Activated B cell treated with CpG ODN at 0.5 μM for 24 hours (primary cell): ENCODE data around the gene ANKRD39. TPM values are rescaled to one million over a fixed set of nuclear protein-coding genes. Genes with fewer than 3 reads are reported as not detected.

ENCODE experiments used
- ATAC-seq: fragments of 200-7000 bp; cut with Tn5 transposase; one replicate; pipeline ENCODE4 v1.10.0; 2021; ENCODE audit warnings: low read depth, mild to moderate bottlenecking, moderate library complexity
- CTCF ChIA-PET: fragments of 350-600 bp; sonication (Branson Sonifier 250); formaldehyde crosslinking; loops from one replicate; lab custom pipeline; 2021; ENCODE audit warnings: antibody characterized with exemption; lab: Charles Lee
- POLR2A ChIA-PET: fragments of 350-600 bp; sonication (Branson Sonifier 250); formaldehyde crosslinking; loops from one replicate; lab custom pipeline; 2021; ENCODE audit warnings: antibody characterized with exemption; lab: Charles Lee
- DNase-seq: peaks from one replicate; pipeline ENCODE4 v3.0.0; 2022
- H3K27ac Mint-ChIP-seq: one replicate; pipeline ENCODE4 v1.8.0; 2020; ENCODE audit warnings: mixed read lengths
- H3K27me3 Mint-ChIP-seq: one replicate; pipeline ENCODE4 v1.8.0; 2021; ENCODE audit warnings: mixed read lengths
- H3K36me3 Mint-ChIP-seq: one replicate; pipeline ENCODE4 v1.8.0; 2021; ENCODE audit warnings: low read depth, mixed read lengths
- H3K4me1 Mint-ChIP-seq: one replicate; pipeline ENCODE4 v1.8.0; 2021; ENCODE audit warnings: mixed read lengths
- H3K4me3 Mint-ChIP-seq: one replicate; pipeline ENCODE4 v1.8.0; 2020; ENCODE audit warnings: mild to moderate bottlenecking, mixed read lengths
- H3K9me3 Mint-ChIP-seq: one replicate; pipeline ENCODE4 v1.8.0; 2020; ENCODE audit warnings: mixed read lengths
- CTCF ChIP-seq: fragments of 200-600 bp; IDR thresholded peaks from one replicate; pipeline ENCODE4 v1.8.0; 2022; ENCODE audit warnings: antibody characterized with exemption, mild to moderate bottlenecking
- intact Hi-C: fragments of 100-400 bp; cut with micrococcal nuclease; formaldehyde crosslinking; loops from one replicate; pipeline ENCODE4 v1.15.1; 2024
- total RNA-seq: library from RNA; stranded (reverse); gene quantifications from 2 replicates; pipeline ENCODE4 v1.2.3, GENCODE V29; 2022

Gene ANKRD39
- total RNA-seq, 1 donor from 2014 or later = 12.7 TPM

GRCh38 chr2:96832408-96832753 is 25.4 kb downstream of the ANKRD39 start:
- Mint-ChIP-seq H3K9me3 (no peaks in the 10 kb centered on the region), H3K27ac (no peak overlapping the region), H3K4me3 (no peak overlapping the region), H3K4me1 (peaks cover 11% of the 10 kb centered on the region), H3K27me3 (no peaks in the 10 kb centered on the region), H3K36me3 (peaks cover 76% of the 10 kb centered on the region)
- intact Hi-C loops = no loop called here
- DNase-seq = no peak
- no peak for ATAC-seq
- ChIA-PET POLR2A (no interaction called here), CTCF (no interaction called here)
- no peak for TF ChIP-seq CTCF

- POLR2A ChIA-PET = no interaction called here
- Mint-ChIP-seq H3K4me3 (no peak overlapping the region), H3K9me3 (no peaks in the 10 kb centered on the region), H3K36me3 (peaks cover 81% of the 10 kb centered on the region), H3K4me1 (peaks cover 11% of the 10 kb centered on the region), H3K27me3 (no peaks in the 10 kb centered on the region), H3K27ac (no peak overlapping the region)
- no peak for DNase-seq
- TF ChIP-seq CTCF = no peak
- no peak for ATAC-seq
- CTCF ChIA-PET = no interaction called here
- intact Hi-C loops = no loop called here
Observed at GRCh38 chr2:96831679-96832078, 26.1 kb downstream of the ANKRD39 start.

GRCh38 chr2:96830044-96830562 is 27.7 kb downstream of the ANKRD39 start:
- DNase-seq (no peak), ATAC-seq (no peak)
- intact Hi-C loops = no loop called here
- Mint-ChIP-seq H3K27me3 (no peaks in the 10 kb centered on the region), H3K4me1 (peaks cover 11% of the 10 kb centered on the region), H3K27ac (no peak overlapping the region), H3K4me3 (no peak overlapping the region), H3K36me3 (peaks cover 87% of the 10 kb centered on the region), H3K9me3 (no peaks in the 10 kb centered on the region)
- CTCF ChIA-PET = no interaction called here
- no peak for TF ChIP-seq CTCF
- POLR2A ChIA-PET = interaction anchor here (0.7 kb wide), 1 partner anchor 12 kb away, joined by 4 read pairs; no protein-coding TSS in a partner anchor

GRCh38 chr2:96828874-96829273 is 28.9 kb downstream of the ANKRD39 start:
- DNase-seq = no peak
- no peak overlapping the region for H3K27ac Mint-ChIP-seq
- CTCF ChIA-PET = no interaction called here
- no peaks in the 10 kb centered on the region for H3K9me3 Mint-ChIP-seq
- peaks cover 14% of the 10 kb centered on the region for H3K4me1 Mint-ChIP-seq
- no peaks in the 10 kb centered on the region for H3K27me3 Mint-ChIP-seq
- H3K36me3 Mint-ChIP-seq = peaks cover 86% of the 10 kb centered on the region
- no peak for TF ChIP-seq CTCF
- POLR2A ChIA-PET = no interaction called here
- H3K4me3 Mint-ChIP-seq = no peak overlapping the region
- no peak for ATAC-seq
- intact Hi-C loops = no loop called here

GRCh38 chr2:96828436-96828835 is 29.4 kb downstream of the ANKRD39 start:
- intact Hi-C loops = no loop called here
- ATAC-seq = no peak
- CTCF ChIA-PET = no interaction called here
- no peak for TF ChIP-seq CTCF
- H3K36me3 Mint-ChIP-seq = peaks cover 85% of the 10 kb centered on the region
- POLR2A ChIA-PET = no interaction called here
- H3K27ac Mint-ChIP-seq = no peak overlapping the region
- no peak for DNase-seq
- H3K4me3 Mint-ChIP-seq = no peak overlapping the region
- H3K27me3 Mint-ChIP-seq = no peaks in the 10 kb centered on the region
- H3K4me1 Mint-ChIP-seq = peaks cover 10% of the 10 kb centered on the region
- no peaks in the 10 kb centered on the region for H3K9me3 Mint-ChIP-seq
